G401.6 (cell line): Measurements from ENCODE around the gene GSTO1.
"Not testable (repeated sequence)": the region's sequence is repeated elsewhere in the genome, so short reads cannot be mapped to it uniquely, and the experiment has no call there.

Experiments used
- FAIRE-seq: peaks from 2 replicates; lab custom pipeline; 2012; peaks lifted over from hg19 to GRCh38; lab: Jason Lieb, UNC

GSTO1 gene

GRCh38 chr10:104254493-104255310, at the start of gene GSTO1:
Gene GSTO1, plus strand, starts transcription at chr10:104254892. Its CDS starts 37 bp downstream, at chr10:104254929.
- FAIRE-seq: no peak

DNA sequence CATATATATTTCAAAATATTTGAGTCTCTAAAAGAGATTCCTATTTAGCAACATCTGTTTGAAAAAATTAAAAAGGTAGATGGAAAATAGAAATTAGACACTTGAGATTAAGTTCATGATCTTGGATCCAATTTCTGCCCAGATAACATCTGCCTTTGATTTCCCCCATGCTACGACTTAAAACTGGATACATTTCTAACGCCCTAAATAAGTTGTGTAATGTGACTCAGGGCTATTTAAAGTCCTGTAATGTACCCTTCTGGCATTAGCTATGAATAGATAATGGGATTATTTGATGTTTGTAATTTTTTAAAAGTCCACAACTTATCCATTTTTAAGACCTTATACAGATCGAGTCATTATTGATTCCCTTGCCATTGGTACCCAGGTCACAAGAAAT, 46.0 kb upstream of the GSTO1 start:
- no peak for FAIRE-seq

DNA sequence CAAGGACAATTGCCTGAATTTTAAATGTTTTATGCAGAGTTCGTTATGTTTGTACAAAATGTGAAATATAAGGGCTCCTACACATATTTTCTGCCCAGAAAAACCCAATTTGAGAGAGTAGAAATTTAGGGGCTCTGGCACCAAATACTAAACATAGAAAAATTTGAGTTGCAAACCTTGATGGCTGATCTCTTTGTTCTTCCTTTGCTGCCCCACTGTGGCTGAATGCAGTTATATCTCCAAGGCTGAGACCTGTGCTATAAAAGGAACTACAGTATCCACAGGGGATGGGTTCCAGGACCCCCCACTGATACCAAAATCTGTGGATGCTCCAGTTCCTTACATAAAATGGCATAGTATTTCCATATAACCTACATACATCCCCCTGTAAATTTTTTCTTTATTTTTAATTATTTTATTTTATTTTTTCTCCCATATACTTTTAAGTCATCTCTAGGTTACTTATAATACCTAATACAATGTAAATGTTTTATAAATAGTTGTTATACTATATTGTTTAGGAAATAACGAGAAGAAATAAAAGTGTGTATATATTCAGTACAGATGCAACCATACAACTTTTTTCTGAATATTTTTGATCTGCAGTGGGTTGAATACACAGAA, 45.0 kb upstream of the GSTO1 start:
- peak; percentile 85 for FAIRE-seq

- FAIRE-seq: no peak
Measured at GRCh38 chr10:104216631-104217030, 38.1 kb upstream of the GSTO1 start.

DNA sequence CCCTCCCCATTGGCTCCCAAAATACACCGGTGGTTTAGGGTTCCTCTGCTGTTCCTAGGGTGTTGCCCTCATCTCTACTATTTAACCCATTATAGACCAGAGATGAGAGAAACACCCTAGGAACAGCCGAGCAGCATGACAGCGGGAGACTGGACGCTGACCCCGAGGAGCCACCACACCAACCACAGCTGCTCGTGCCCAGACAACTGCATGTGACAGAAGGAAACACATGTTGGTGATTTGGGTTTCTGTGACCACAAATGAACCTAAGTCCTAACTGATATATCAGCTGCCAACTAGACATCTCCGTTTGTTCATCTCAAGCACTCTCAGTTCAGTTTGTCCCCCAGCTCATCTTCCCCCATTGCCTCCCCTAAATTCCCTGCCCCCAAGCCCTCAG, 35.9 kb upstream of the GSTO1 start:
- no peak for FAIRE-seq

DNA sequence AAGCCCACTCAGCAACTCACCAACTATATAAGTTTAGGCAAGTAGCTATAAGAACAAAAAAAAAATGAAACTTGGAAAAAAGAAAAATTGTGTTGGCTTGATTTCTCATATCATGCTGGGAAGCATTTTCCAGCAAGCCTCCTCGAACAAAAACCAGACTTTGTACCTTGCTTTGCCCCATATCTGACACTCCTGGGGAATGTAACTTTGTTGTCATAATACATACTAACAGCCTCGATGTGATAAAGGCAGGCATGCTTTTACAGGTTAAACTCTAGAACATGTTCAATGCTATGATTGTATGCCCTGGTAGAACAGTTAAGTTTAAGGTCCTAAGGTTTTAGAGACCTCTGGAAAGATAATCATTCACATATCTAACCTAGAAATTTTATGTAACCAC, 34.2 kb upstream of the GSTO1 start:
- FAIRE-seq: no peak

DNA sequence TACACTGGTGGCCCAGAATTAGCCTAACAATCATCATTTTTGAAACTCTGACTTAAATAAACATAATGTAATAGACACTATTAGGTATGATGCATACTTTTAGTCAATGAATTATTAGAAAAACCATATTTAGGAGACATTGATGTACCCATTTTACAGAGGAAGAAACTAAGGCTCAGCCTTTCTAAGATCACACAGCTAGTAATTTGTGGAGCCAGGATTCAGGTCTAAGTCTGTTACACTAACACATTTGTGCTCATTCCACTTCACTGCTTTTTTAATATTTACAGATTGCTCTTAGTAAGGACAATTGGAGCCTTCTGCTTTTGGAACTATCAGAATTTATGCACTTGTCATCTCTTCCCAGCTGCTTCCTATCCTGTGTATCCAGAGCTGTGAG, 31.4 kb upstream of the GSTO1 start:
- no peak for FAIRE-seq

GRCh38 chr10:104230490-104230889, 24.2 kb upstream of the GSTO1 start:
- no peak for FAIRE-seq

GRCh38 chr10:104231784-104232612, 22.7 kb upstream of the GSTO1 start, which contains the start of gene CFAP43:
Gene CFAP43, minus strand, starts transcription at chr10:104232364. Its CDS starts 118 bp downstream, at chr10:104232246.
- peak; percentile 99 for FAIRE-seq

GRCh38 chr10:104232613-104233102, 22.0 kb upstream of the GSTO1 start:
- no peak for FAIRE-seq

GRCh38 chr10:104233817-104234216, 20.9 kb upstream of the GSTO1 start:
- no peak for FAIRE-seq

GRCh38 chr10:104234934-104235333, 19.8 kb upstream of the GSTO1 start:
- FAIRE-seq: no peak

DNA sequence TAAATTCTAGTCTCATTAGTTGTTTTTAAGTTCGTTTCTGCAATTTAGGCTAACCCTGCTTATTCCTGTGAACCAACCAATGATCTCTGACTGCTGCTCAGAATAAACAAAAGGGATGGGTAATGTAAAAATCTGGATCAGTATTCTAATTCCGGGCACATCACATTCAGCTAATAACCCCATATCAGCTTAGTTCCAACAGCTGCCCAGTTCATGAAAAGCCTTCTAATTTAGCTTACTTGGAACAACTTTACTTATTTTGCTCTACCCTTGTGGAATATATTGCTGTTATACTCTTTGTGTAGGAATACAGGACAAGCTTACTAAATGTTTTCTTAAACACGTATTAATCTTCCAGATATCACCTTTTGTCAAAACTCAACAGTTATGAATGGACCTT, 18.9 kb upstream of the GSTO1 start:
- no peak for FAIRE-seq

GRCh38 chr10:104240078-104240477, 14.6 kb upstream of the GSTO1 start:
- no peak for FAIRE-seq

DNA sequence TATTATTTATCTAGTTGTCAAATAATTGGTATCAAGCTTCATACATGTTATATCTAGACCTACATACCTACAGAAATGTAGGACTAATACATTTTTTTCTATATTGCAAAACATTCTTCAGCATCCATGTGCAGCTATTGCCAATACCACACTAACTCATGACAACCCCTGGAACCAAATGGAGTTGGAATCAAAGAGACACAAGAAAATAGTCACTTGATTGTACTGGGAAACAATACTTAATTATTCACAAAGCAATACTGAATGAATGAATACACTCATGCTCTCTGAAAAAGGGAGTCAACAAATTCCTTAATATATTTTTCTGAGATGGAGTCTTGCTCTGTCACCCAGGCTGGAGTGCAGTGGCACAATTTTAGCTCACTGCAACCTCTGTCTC, 12.1 kb upstream of the GSTO1 start:
- no peak for FAIRE-seq

DNA sequence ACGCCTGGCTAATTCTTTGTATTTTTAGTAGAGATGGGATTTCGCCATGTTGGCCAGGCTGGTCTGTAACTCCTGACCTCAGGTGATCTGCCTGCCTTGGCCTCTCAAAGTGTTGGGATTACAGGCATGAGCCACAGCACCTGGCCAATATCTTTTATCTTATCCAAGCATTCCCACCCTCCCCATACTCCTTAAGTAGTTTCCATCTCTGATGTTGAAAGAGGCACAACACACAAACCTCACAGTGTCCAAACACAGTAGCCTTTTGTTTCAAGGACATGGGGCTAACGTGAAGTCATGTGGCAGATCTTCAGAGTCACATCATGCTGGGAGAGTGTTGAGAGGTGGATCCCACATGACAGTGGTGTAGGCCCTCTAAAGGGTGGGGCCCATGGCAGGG, 11.7 kb upstream of the GSTO1 start:
- not testable (repeated sequence) for FAIRE-seq

- FAIRE-seq: no peak
Measured at GRCh38 chr10:104243512-104243911, 11.2 kb upstream of the GSTO1 start.

DNA sequence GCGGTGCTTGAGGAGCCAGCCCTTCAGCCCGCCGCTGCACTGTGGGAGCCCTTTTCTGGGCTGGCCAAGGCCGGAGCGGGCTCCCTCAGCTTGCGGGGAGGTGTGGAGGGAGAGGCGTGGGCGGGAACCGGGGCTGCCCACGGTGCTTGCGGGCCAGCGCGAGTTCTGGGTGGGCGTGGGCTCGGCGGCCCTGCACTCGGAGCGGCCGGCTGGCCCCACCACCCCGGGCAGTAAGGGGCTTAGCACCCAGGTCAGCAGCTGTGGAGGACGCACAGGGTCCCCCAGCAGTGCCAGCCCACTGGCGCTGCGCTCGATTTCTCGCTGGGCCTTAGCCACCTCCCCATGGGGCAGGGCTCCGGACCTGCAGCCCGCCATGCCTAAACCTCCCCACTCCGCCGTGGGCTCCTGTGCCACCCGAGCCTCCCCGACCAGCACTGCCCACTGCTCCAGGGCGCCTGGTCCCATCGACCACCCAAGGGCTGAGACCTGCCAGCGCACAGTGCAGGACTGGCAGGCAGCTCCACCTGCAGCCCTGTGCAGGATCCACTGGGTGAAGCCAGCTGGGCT, 9.5 kb upstream of the GSTO1 start:
- FAIRE-seq: no peak

DNA sequence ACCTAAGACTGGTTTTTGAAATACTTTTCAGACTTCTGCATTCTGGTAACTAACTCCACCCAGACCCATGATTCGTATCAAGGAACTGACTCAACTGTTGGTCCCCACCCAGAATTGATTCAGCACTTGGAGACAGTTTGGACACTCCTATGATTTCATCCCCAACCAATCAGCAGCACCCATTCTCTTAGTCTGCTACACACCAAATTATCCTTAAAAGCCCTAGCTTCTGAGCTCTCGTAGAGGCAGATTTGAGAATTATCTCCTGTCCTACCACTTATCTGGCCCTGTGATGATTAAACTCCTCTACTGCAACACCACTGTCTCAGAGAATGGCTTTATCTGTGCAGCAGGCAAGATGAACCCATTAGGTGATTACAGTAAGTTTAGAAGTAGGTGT, 7.7 kb upstream of the GSTO1 start:
- FAIRE-seq: no peak

DNA sequence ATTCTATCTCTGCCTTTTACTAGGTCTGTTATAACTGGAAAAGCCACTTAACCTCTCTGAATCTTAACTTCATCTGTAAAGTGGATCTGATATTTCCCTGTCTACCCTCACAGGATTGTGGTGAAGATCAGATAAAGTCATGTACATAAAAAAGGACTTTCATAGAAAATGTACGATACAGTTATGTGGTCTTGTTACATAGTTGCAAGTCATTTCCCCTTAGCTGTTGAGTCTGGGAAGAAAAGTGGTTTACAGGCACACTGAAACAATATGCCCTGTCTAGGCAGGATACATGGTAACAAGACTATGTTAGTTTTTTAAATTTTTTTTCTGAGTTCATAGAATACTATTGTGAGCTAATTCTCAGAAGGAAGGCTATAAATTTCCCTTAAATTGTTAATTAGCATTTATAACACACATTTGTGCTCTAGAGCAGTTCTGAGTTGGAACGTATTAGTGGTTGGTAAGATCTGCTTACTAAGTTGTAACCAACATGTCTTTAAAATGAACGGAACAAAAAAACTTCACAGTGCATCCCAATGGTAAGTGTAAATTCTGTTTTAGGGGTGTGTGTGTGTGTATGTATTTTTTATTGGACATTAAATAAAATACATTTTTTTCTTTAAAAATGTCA, 7.1 kb upstream of the GSTO1 start:
- FAIRE-seq: no peak

GRCh38 chr10:104248931-104249330, 5.8 kb upstream of the GSTO1 start:
- not testable (repeated sequence) for FAIRE-seq

- FAIRE-seq: no peak
Measured at GRCh38 chr10:104250371-104250770, 4.3 kb upstream of the GSTO1 start.
